Measurements from ENCODE around the gene VPREB3.

Gene VPREB3

DNA sequence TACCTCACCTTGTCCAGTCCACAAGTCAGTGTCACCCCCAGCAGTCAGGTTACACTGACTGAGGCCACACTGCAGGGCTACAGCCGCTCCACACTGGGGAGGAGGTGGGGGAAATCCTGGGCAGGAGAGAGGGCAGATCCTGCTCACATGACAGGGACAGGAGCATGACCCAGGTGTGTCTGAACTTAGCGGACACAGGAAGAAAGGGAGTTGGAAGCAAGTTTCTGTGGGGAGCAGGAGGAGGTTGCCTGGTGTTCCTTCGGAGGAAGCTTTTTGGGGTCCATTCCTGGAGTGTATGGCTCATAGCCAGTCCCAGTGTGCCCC, 24.3 kb upstream of the VPREB3 start:
- H3K9me3 ChIP-seq (ENCODE audit: insufficient read depth, low read depth, low read length) = no peaks in the 10 kb centered on the region
- DNase-seq = no peak
- no peak overlapping the region for H2BK120ac ChIP-seq (ENCODE audit: insufficient read depth, low read length, poor library complexity)
- no peak overlapping the region for H2AFZ ChIP-seq (ENCODE audit: insufficient read depth, low read length, poor library complexity)
- no peak overlapping the region for H3K14ac ChIP-seq (ENCODE audit: low read length)
- H3K27me3 ChIP-seq (ENCODE audit: insufficient read depth, low read length) = no peaks in the 10 kb centered on the region
- H3K4ac ChIP-seq (ENCODE audit: low read depth, low read length) = no peak overlapping the region
- no peak overlapping the region for H2AK5ac ChIP-seq (ENCODE audit: low read length)
- H2BK12ac ChIP-seq (ENCODE audit: low read length) = no peak overlapping the region
- no CpG with 5 or more reads among the region's 3 CpGs for WGBS (ENCODE audit: extremely low coverage, insufficient coverage, insufficient read length)
- H3K23ac ChIP-seq (ENCODE audit: low read length) = no peak overlapping the region
- no peaks in the 10 kb centered on the region for H3K79me2 ChIP-seq (ENCODE audit: control insufficient read depth, insufficient read depth, low read length, poor library complexity)
- no peak overlapping the region for H3K4me2 ChIP-seq (ENCODE audit: low read length)
- no peak overlapping the region for H4K12ac ChIP-seq (ENCODE audit: low read depth, low read length)
- peaks cover 21 to 23% of the 10 kb centered on the region in 2 experiments for H3K4me1 ChIP-seq (ENCODE audit: control insufficient read depth in 1 of 2, insufficient read depth in 2 of 2, low read length in 2 of 2)
- H3K18ac ChIP-seq (ENCODE audit: low read length) = no peak overlapping the region
- no peak overlapping the region for H2BK5ac ChIP-seq (ENCODE audit: low read depth, low read length, poor library complexity)
- no peaks in the 10 kb centered on the region for H3K36me3 ChIP-seq (ENCODE audit: control insufficient read depth in 1 of 2, insufficient read depth in 2 of 2, low read length in 2 of 2)
- H4K8ac ChIP-seq (ENCODE audit: low read depth, low read length) = no peak overlapping the region
- H3K79me1 ChIP-seq (ENCODE audit: low read length) = peaks cover 5% of the 10 kb centered on the region
- H3K9ac ChIP-seq (ENCODE audit: low read length) = no peak overlapping the region
- no peak overlapping the region for H3K4me3 ChIP-seq (ENCODE audit: low read depth, low read length)
- H4K91ac ChIP-seq (ENCODE audit: low read depth, low read length) = no peak overlapping the region
- no peak overlapping the region for H3K27ac ChIP-seq (ENCODE audit: low read depth, low read length)

DNA sequence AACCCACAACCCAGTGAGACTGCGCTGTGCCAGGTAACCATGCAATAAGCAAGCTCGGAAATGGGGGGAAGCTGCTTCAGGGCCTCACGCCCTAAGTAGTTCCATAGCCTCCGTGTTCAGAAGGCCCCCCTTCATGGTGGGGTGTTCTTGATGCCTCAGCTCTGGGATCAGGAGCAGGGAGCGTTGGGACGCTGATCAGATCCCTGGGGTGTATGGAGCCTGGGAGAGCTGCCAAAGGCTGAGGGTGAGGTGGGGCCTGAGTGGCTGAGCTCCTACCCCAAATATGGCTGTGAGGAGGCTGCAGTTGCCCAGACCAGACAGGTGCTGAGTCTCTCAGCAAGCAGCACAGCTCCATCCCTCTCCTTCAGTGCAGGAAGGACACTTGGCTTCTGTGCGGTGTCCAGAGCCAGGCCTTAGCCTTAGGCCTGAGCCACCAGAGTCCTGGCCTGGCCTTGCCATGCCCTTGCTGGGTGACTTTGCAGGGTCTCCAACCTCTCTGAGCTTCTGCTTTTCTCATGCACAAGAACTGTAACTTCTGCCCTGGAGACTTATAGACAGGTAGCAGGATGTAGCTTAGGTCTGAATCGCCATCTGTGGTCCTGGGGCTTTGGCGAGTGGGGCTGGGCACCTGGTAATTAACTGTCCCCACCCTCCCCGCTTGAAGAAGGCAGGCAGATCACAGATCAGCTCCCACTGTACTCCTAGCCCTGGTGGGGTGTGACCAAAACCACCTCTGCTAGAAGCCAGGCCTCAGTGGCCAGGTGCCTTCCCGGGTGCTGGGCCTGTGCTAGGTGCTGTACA, 23.8 kb upstream of the VPREB3 start:
- Histone ChIP-seq H2BK5ac (ENCODE audit: low read depth, low read length, poor library complexity) (no peak overlapping the region), H3K14ac (ENCODE audit: low read length) (no peak overlapping the region), H2BK120ac (ENCODE audit: insufficient read depth, low read length, poor library complexity) (no peak overlapping the region), H2AK5ac (ENCODE audit: low read length) (no peak overlapping the region), H3K18ac (ENCODE audit: low read length) (no peak overlapping the region), H3K27ac (ENCODE audit: low read depth, low read length) (no peak overlapping the region), H2BK12ac (ENCODE audit: low read length) (no peak overlapping the region), H2AFZ (ENCODE audit: insufficient read depth, low read length, poor library complexity) (no peak overlapping the region), H3K23ac (ENCODE audit: low read length) (no peak overlapping the region), H3K4me1 (ENCODE audit: control insufficient read depth in 1 of 2, insufficient read depth in 2 of 2, low read length in 2 of 2) (peaks cover 26 to 27% of the 10 kb centered on the region in 2 experiments), H3K9me3 (ENCODE audit: insufficient read depth, low read depth, low read length) (no peaks in the 10 kb centered on the region), H3K4me3 (ENCODE audit: low read depth, low read length) (no peak overlapping the region), H3K27me3 (ENCODE audit: insufficient read depth, low read length) (peaks cover 3% of the 10 kb centered on the region), H3K79me1 (ENCODE audit: low read length) (peaks cover 6% of the 10 kb centered on the region), H3K4me2 (ENCODE audit: low read length) (no peak overlapping the region), H3K9ac (ENCODE audit: low read length) (no peak overlapping the region), H4K91ac (ENCODE audit: low read depth, low read length) (no peak overlapping the region), H4K12ac (ENCODE audit: low read depth, low read length) (no peak overlapping the region), H3K36me3 (ENCODE audit: control insufficient read depth in 1 of 2, insufficient read depth in 2 of 2, low read length in 2 of 2) (no peaks in the 10 kb centered on the region), H4K8ac (ENCODE audit: low read depth, low read length) (no peak overlapping the region), H3K79me2 (ENCODE audit: control insufficient read depth, insufficient read depth, low read length, poor library complexity) (no peaks in the 10 kb centered on the region), H3K4ac (ENCODE audit: low read depth, low read length) (no peak overlapping the region)
- DNase-seq = no peak
- WGBS (ENCODE audit: extremely low coverage, insufficient coverage, insufficient read length) = no CpG with 5 or more reads among the region's 11 CpGs

DNA sequence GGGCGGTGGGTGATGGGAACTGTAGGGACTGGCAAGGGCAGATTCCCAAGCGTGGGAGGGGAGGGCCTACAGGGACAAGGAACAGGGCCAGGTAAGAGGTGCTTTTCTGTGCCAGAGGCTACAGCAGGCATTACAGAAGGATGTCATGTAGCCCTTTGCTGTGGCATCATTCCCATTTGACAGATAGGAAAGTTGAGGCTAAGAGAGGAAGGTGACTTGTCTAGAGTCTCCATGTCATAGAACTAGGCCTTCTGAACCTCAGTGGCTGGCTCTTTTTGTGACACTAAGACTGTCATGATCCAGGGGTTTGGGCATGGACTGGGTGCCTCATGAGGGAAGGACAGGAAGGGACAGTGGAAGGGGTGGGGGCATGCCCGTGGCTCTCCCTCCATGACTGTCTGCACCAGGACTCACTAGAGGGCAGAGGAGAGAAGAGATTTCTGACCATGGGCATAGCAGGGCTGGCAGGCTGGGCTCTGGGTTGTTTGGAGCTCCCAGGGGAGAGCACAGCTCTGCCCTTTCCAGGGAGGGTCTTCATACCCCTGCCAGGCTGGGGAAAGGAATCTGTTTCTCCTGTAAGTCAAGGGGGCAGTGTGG, 21.7 kb upstream of the VPREB3 start:
- Histone ChIP-seq H3K27me3 (ENCODE audit: insufficient read depth, low read length) (peaks cover 4% of the 10 kb centered on the region), H3K79me1 (ENCODE audit: low read length) (peaks cover 12% of the 10 kb centered on the region), H3K4me2 (ENCODE audit: low read length) (no peak overlapping the region), H3K9me3 (ENCODE audit: insufficient read depth, low read depth, low read length) (no peaks in the 10 kb centered on the region), H2AFZ (ENCODE audit: insufficient read depth, low read length, poor library complexity) (no peak overlapping the region), H4K91ac (ENCODE audit: low read depth, low read length) (no peak overlapping the region), H3K27ac (ENCODE audit: low read depth, low read length) (no peak overlapping the region), H3K79me2 (ENCODE audit: control insufficient read depth, insufficient read depth, low read length, poor library complexity) (peaks cover 2% of the 10 kb centered on the region), H3K14ac (ENCODE audit: low read length) (no peak overlapping the region), H2BK12ac (ENCODE audit: low read length) (peak overlapping the region; percentile 7), H3K23ac (ENCODE audit: low read length) (no peak overlapping the region), H2BK120ac (ENCODE audit: insufficient read depth, low read length, poor library complexity) (no peak overlapping the region), H2AK5ac (ENCODE audit: low read length) (no peak overlapping the region), H2BK5ac (ENCODE audit: low read depth, low read length, poor library complexity) (no peak overlapping the region), H4K12ac (ENCODE audit: low read depth, low read length) (no peak overlapping the region), H3K4ac (ENCODE audit: low read depth, low read length) (no peak overlapping the region), H3K4me1 (ENCODE audit: control insufficient read depth in 1 of 2, insufficient read depth in 2 of 2, low read length in 2 of 2) (peaks cover 27% of the 10 kb centered on the region in 2 experiments), H3K9ac (ENCODE audit: low read length) (no peak overlapping the region), H3K4me3 (ENCODE audit: low read depth, low read length) (no peak overlapping the region), H3K18ac (ENCODE audit: low read length) (no peak overlapping the region), H4K8ac (ENCODE audit: low read depth, low read length) (no peak overlapping the region), H3K36me3 (ENCODE audit: control insufficient read depth in 1 of 2, insufficient read depth in 2 of 2, low read length in 2 of 2) (no peaks in the 10 kb centered on the region)
- DNase-seq = no peak
- WGBS (ENCODE audit: extremely low coverage, insufficient coverage, insufficient read length) = no CpG with 5 or more reads among the region's 3 CpGs

DNA sequence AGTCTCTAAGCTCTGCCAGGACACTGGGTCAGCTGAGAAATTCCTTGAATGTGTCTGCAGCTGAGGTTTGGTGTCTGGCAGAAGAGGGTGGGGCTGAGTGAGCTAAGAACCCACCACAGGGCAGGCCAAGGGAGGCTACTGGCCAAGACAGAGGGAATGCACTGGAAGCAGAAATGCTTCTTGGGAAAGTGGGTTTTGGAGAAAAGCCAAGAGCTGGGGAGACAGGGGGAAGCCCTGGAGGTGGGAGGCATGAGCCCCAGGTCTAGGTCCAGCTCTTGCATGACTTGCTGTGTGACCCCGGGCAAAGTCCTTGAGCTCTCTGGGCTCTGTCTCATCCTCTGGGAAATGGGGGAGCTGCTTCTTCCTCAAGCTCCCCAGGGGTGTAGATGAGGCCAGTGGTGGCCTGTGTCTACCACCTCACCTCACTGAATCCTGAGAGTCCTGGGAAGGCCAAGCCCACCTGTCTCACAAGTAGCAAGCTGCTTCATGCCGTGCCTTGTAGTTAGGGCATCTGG, 20.8 kb upstream of the VPREB3 start:
- Histone ChIP-seq H3K14ac (ENCODE audit: low read length) (peak overlapping the region; percentile 8), H4K8ac (ENCODE audit: low read depth, low read length) (no peak overlapping the region), H2BK5ac (ENCODE audit: low read depth, low read length, poor library complexity) (no peak overlapping the region), H3K4me1 (ENCODE audit: control insufficient read depth in 1 of 2, insufficient read depth in 2 of 2, low read length in 2 of 2) (peaks cover 27% of the 10 kb centered on the region in 2 experiments), H3K79me1 (ENCODE audit: low read length) (peaks cover 12% of the 10 kb centered on the region), H2AFZ (ENCODE audit: insufficient read depth, low read length, poor library complexity) (no peak overlapping the region), H3K23ac (ENCODE audit: low read length) (no peak overlapping the region), H3K18ac (ENCODE audit: low read length) (peak overlapping the region; percentile 12), H3K9me3 (ENCODE audit: insufficient read depth, low read depth, low read length) (no peaks in the 10 kb centered on the region), H3K27ac (ENCODE audit: low read depth, low read length) (no peak overlapping the region), H3K79me2 (ENCODE audit: control insufficient read depth, insufficient read depth, low read length, poor library complexity) (peaks cover 2% of the 10 kb centered on the region), H4K12ac (ENCODE audit: low read depth, low read length) (no peak overlapping the region), H3K4me2 (ENCODE audit: low read length) (peak overlapping the region; percentile 0), H3K4ac (ENCODE audit: low read depth, low read length) (no peak overlapping the region), H2AK5ac (ENCODE audit: low read length) (no peak overlapping the region), H3K9ac (ENCODE audit: low read length) (no peak overlapping the region), H2BK12ac (ENCODE audit: low read length) (no peak overlapping the region), H3K4me3 (ENCODE audit: low read depth, low read length) (no peak overlapping the region), H3K36me3 (ENCODE audit: control insufficient read depth in 1 of 2, insufficient read depth in 2 of 2, low read length in 2 of 2) (no peaks in the 10 kb centered on the region), H4K91ac (ENCODE audit: low read depth, low read length) (peak overlapping the region; percentile 2), H3K27me3 (ENCODE audit: insufficient read depth, low read length) (peaks cover 4% of the 10 kb centered on the region), H2BK120ac (ENCODE audit: insufficient read depth, low read length, poor library complexity) (no peak overlapping the region)
- no peak for DNase-seq
- no CpG with 5 or more reads among the region's 2 CpGs for WGBS (ENCODE audit: extremely low coverage, insufficient coverage, insufficient read length)
